Type B pancreatic cell (in vitro differentiated cells): Measurements from ENCODE around the gene APH1B. TPM values are rescaled to one million over a fixed set of nuclear protein-coding genes. Genes with fewer than 3 reads are reported as not detected.
"Not testable (repeated sequence)": the region's sequence is repeated elsewhere in the genome, so short reads cannot be mapped to it uniquely, and the experiment has no call there.

Experiments
- DNase-seq: peaks from one replicate; pipeline ENCODE4 v3.0.0; 2021; ENCODE audit warnings: mixed read lengths; ENCODE audit not compliant: unreplicated experiment; ENCODE audit errors: extremely low spot score
- H3K27ac Mint-ChIP-seq: 2 replicates; pipeline ENCODE4 v1.8.0; 2021; ENCODE audit warnings: mild to moderate bottlenecking, mixed read lengths
- H3K27me3 Mint-ChIP-seq: 2 replicates; pipeline ENCODE4 v1.8.0; 2021; ENCODE audit warnings: mixed read lengths
- H3K36me3 Mint-ChIP-seq: 2 replicates; pipeline ENCODE4 v1.8.0; 2021; ENCODE audit warnings: mixed read lengths
- H3K4me1 Mint-ChIP-seq: one replicate; pipeline ENCODE4 v1.8.0; 2021; ENCODE audit warnings: mixed read lengths; ENCODE audit not compliant: unreplicated experiment
- H3K4me3 Mint-ChIP-seq: 2 replicates; pipeline ENCODE4 v1.8.0; 2021; ENCODE audit warnings: mild to moderate bottlenecking, mixed read lengths
- H3K9me3 Mint-ChIP-seq: 2 replicates; pipeline ENCODE4 v1.8.0; 2021; ENCODE audit warnings: mixed read lengths
- CTCF ChIP-seq: fragments of 200-600 bp; sonication (generic); conservative IDR thresholded peaks from 2 replicates; pipeline ENCODE4 v1.5.0; 2021; ENCODE audit warnings: antibody characterized with exemption, mild to moderate bottlenecking
- total RNA-seq: library from RNA; stranded (reverse); gene quantifications from 2 replicates; pipeline ENCODE4 v1.2.1, GENCODE V29; 2021; ENCODE audit warnings: low replicate concordance

APH1B gene
- total RNA-seq, 1 donor from 2014 or later = 16.0 TPM

DNA sequence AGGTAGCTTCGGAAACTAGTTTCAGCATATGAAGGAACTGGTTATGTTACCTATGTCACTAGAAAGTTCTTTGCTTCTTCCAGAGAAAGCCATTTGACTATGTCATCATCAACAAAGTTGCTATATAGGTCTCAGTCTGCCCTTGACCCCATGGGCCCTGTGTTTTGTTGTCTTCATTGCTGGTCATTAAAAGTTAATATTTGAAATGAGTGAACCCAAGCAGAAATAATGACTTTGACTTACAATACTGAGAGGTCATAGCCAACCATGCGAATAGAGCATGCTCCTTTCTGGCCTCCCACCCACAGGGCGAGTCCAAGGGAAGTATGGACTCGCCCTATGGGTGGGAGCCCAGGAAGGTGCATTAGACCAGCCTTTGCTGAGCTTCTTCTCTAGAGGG, 40.9 kb downstream of the APH1B start:
- DNase-seq = no peak
- H3K27me3 Mint-ChIP-seq = no peaks in the 10 kb centered on the region
- H3K4me1 Mint-ChIP-seq = peaks cover 4% of the 10 kb centered on the region
- TF ChIP-seq CTCF = no peak
- H3K4me3 Mint-ChIP-seq = no peak overlapping the region
- H3K36me3 Mint-ChIP-seq = no peaks in the 10 kb centered on the region
- H3K27ac Mint-ChIP-seq = no peak overlapping the region
- no peaks in the 10 kb centered on the region for H3K9me3 Mint-ChIP-seq

GRCh38 chr15:63319065-63319464, 41.7 kb downstream of the APH1B start:
- H3K4me1 Mint-ChIP-seq = peaks cover 8% of the 10 kb centered on the region
- no peak overlapping the region for H3K4me3 Mint-ChIP-seq
- no peaks in the 10 kb centered on the region for H3K9me3 Mint-ChIP-seq
- DNase-seq = no peak
- no peak overlapping the region for H3K27ac Mint-ChIP-seq
- H3K27me3 Mint-ChIP-seq = no peaks in the 10 kb centered on the region
- no peaks in the 10 kb centered on the region for H3K36me3 Mint-ChIP-seq
- no peak for TF ChIP-seq CTCF

GRCh38 chr15:63320446-63320845, 43.0 kb downstream of the APH1B start:
- peaks cover 11% of the 10 kb centered on the region for H3K4me1 Mint-ChIP-seq
- not testable (repeated sequence) for H3K36me3 Mint-ChIP-seq, H3K27me3 Mint-ChIP-seq, H3K9me3 Mint-ChIP-seq, H3K27ac Mint-ChIP-seq, H3K4me3 Mint-ChIP-seq, DNase-seq

GRCh38 chr15:63320981-63321380, 43.6 kb downstream of the APH1B start:
- not testable (repeated sequence) for H3K27me3 Mint-ChIP-seq, H3K4me3 Mint-ChIP-seq, DNase-seq, H3K36me3 Mint-ChIP-seq, H3K9me3 Mint-ChIP-seq, H3K27ac Mint-ChIP-seq
- H3K4me1 Mint-ChIP-seq = peaks cover 11% of the 10 kb centered on the region

- Mint-ChIP-seq H3K27ac (no peak overlapping the region), H3K27me3 (peaks cover under 1% of the 10 kb centered on the region), H3K36me3 (no peaks in the 10 kb centered on the region), H3K4me3 (no peak overlapping the region), H3K4me1 (peaks cover 11% of the 10 kb centered on the region), H3K9me3 (no peaks in the 10 kb centered on the region)
- DNase-seq = no peak
- no peak for TF ChIP-seq CTCF
These were observed 44.1 kb downstream of the APH1B start for GRCh38 chr15:63321462-63321861.

- DNase-seq = no peak
- peaks cover 11% of the 10 kb centered on the region for H3K4me1 Mint-ChIP-seq
- no peak for TF ChIP-seq CTCF
- H3K27me3 Mint-ChIP-seq = peaks cover 3% of the 10 kb centered on the region
- no peaks in the 10 kb centered on the region for H3K9me3 Mint-ChIP-seq
- no peaks in the 10 kb centered on the region for H3K36me3 Mint-ChIP-seq
- H3K4me3 Mint-ChIP-seq = no peak overlapping the region
- H3K27ac Mint-ChIP-seq = no peak overlapping the region
These were observed 45.1 kb downstream of the APH1B start for GRCh38 chr15:63322541-63322940.

DNA sequence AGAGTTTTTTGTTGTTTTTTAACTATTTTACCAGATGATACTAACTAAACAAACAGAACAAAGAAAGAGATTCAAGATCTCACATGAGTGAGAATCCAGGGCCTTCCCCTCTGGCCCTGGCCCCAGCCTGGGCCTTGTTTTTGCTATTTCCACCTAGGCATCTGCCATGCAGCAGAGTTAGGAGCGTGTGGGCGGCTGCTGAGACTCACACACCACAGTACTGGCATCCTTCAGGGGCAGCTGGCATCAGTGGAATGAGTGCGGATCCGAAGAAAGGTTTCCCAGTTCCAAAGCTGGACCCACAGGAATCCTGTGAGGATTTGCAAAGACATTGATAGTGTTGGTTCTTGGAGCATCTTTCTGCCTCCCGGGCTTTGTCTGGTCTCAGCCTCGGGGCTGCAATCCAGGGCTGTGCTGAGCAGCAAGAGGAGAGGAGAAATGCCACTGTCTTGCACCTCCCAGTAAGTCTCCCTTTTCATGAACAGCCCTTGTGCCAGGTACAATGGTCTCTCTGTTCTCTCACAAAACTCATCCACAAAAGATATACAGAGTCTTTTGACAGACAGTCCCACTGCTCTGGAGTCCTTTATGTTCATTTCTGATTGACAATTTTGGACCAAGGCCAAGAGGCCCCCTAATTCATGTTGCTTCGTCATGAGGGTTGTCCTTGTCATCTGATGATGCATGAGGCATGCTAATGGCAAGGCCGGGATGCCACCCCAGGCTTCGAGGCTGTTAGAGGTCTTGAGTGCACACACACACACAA, 46.6 kb downstream of the APH1B start:
- no peaks in the 10 kb centered on the region for H3K9me3 Mint-ChIP-seq
- H3K36me3 Mint-ChIP-seq = no peaks in the 10 kb centered on the region
- H3K4me3 Mint-ChIP-seq = no peak overlapping the region
- no peak for DNase-seq
- H3K27ac Mint-ChIP-seq = no peak overlapping the region
- peaks cover 3% of the 10 kb centered on the region for H3K27me3 Mint-ChIP-seq
- H3K4me1 Mint-ChIP-seq = peaks cover 11% of the 10 kb centered on the region
- no peak for TF ChIP-seq CTCF
